GM12891 (cell line): ENCODE measurements around the gene ADM5. TPM values are rescaled to one million over a fixed set of nuclear protein-coding genes. Genes with fewer than 3 reads are reported as not detected.

Experiments used
- DNase-seq: peaks from one replicate; pipeline ENCODE4 v3.0.0; 2011; ENCODE audit warnings: low spot score; ENCODE audit not compliant: insufficient read length
- FAIRE-seq: peaks from 2 replicates; lab custom pipeline; 2011; peaks lifted over from hg19 to GRCh38; lab: Jason Lieb, UNC
- PAX5 ChIP-seq: IDR thresholded peaks from 2 replicates; pipeline ENCODE4 v1.6.1; 2011; ENCODE audit warnings: low read length, moderate library complexity, mild to moderate bottlenecking; ENCODE audit not compliant: insufficient read depth, severe bottlenecking
- POLR2A ChIP-seq: IDR thresholded peaks from 2 replicates; pipeline ENCODE4 v1.6.1; 2011; ENCODE audit warnings: low read depth, low read length, control low read depth
- POLR2AphosphoS5 ChIP-seq: IDR thresholded peaks from 2 replicates; pipeline ENCODE4 v1.6.1; 2011; ENCODE audit warnings: low read depth, low read length, control low read depth
- POU2F2 ChIP-seq: IDR thresholded peaks from 2 replicates; pipeline ENCODE4 v1.6.1; 2011; ENCODE audit warnings: low read depth, mild to moderate bottlenecking, control low read depth, low read length, moderate library complexity
- SPI1 ChIP-seq: IDR thresholded peaks from 2 replicates; pipeline ENCODE4 v1.6.1; 2011; ENCODE audit warnings: low read depth, low read length, control low read depth
- TAF1 ChIP-seq: IDR thresholded peaks from 2 replicates; pipeline ENCODE4 v1.6.1; 2011; ENCODE audit warnings: low read depth, low read length, control low read depth
- polyA plus RNA-seq: library from polyadenylated mRNA; unstranded; fragments of >200 nt; gene quantifications from one replicate; pipeline ENCODE4 v1.2.1, GENCODE V29; 2012; ENCODE audit warnings: low read depth, missing spikeins, inconsistent platforms; ENCODE audit not compliant: missing spikeins

Gene ADM5
- polyA plus RNA-seq: 5.5 TPM

- FAIRE-seq (no peak), DNase-seq (no peak)
- TF ChIP-seq TAF1: no peak
- TF ChIP-seq POLR2AphosphoS5: peak; percentile 47; the same call in 1 of the 2 replicates
- TF ChIP-seq POLR2A: 0 out of 2 replicates have a peak, but pooled peaks have one; percentile 27
Measured at GRCh38 chr19:49689133-49690078, at the start of gene ADM5. TSS of gene ADM5 (plus strand) at chr19:49689594. CDS start at chr19:49689838, 244 bp downstream.

- DNase-seq (peak; percentile 98), FAIRE-seq (peak; percentile 98)
- TF ChIP-seq PAX5 (no peak), POU2F2 (peak; percentile 93), TAF1 (peak; percentile 80; the same call in 1 of the 2 replicates), POLR2A (peak; percentile 84), SPI1 (no peak), POLR2AphosphoS5 (peak; percentile 85)
Measured at GRCh38 chr19:49640113-49640898, 49.1 kb upstream of the ADM5 start, which contains the start of gene RRAS. TSS of gene RRAS (minus strand) at chr19:49640143. CDS start at chr19:49640098, 45 bp downstream.

GRCh38 chr19:49641688-49642491 is 47.5 kb upstream of the ADM5 start, which contains the start of gene SCAF1:
TSS of gene SCAF1 (plus strand) at chr19:49642209. CDS start at chr19:49645027, 2,818 bp downstream.
- TF ChIP-seq PAX5 (no peak), TAF1 (peak; percentile 52; the same call in 1 of the 2 replicates), POLR2AphosphoS5 (peak; percentile 66; the same call in 1 of the 2 replicates), POU2F2 (peak; percentile 49; the same call in 1 of the 2 replicates), SPI1 (no peak), POLR2A (peak; percentile 60)
- peak; percentile 100 for FAIRE-seq

GRCh38 chr19:49642492-49643035 is 46.8 kb upstream of the ADM5 start:
- no peak for FAIRE-seq
- TF ChIP-seq POLR2A (no peak), SPI1 (no peak), TAF1 (no peak), POU2F2 (no peak), PAX5 (no peak), POLR2AphosphoS5 (no peak)
- DNase-seq: no peak

More at GRCh38 chr19:49641688-49642491, 47.5 kb upstream of the ADM5 start, which contains the start of gene SCAF1:
- DNase-seq: peak; percentile 96

- peak; percentile 58 for FAIRE-seq
- peak; percentile 58 for DNase-seq
- TF ChIP-seq PAX5 (no peak), POU2F2 (no peak), SPI1 (no peak), POLR2AphosphoS5 (no peak)
Measured at GRCh38 chr19:49643466-49643865, 45.9 kb upstream of the ADM5 start.

- no peak for DNase-seq
- FAIRE-seq: no peak
- TF ChIP-seq TAF1 (no peak), POLR2AphosphoS5 (no peak), PAX5 (no peak)
Measured at GRCh38 chr19:49645592-49645991, 43.8 kb upstream of the ADM5 start.

- FAIRE-seq (no peak), DNase-seq (no peak)
- TF ChIP-seq TAF1: no peak
- TF ChIP-seq PAX5: no peak
- no peak for TF ChIP-seq SPI1
- no peak for TF ChIP-seq POLR2AphosphoS5
- TF ChIP-seq POU2F2: no peak
- TF ChIP-seq POLR2A: no peak
Measured at GRCh38 chr19:49645995-49646394, 43.4 kb upstream of the ADM5 start.

- no peak for TF ChIP-seq SPI1
- TF ChIP-seq POU2F2: no peak
- no peak for TF ChIP-seq POLR2AphosphoS5
- no peak for TF ChIP-seq TAF1
- no peak for TF ChIP-seq PAX5
- TF ChIP-seq POLR2A: no peak
- FAIRE-seq (no peak), DNase-seq (no peak)
Measured at GRCh38 chr19:49646586-49646985, 42.8 kb upstream of the ADM5 start.
